ENCODE data around the gene IL17B.

IL17B gene

GRCh38 chr5:149414405-149415065 lies 35.4 kb upstream of the IL17B start:
- DNase-seq, result no peak

- DNase-seq, result no peak
Observed at GRCh38 chr5:149413477-149414210, 34.6 kb upstream of the IL17B start.

- no peak for DNase-seq
Observed at GRCh38 chr5:149412783-149413476, 33.8 kb upstream of the IL17B start.

- no peak for DNase-seq
Observed at GRCh38 chr5:149411738-149412519, 32.8 kb upstream of the IL17B start.

GRCh38 chr5:149410721-149411432 lies 31.8 kb upstream of the IL17B start:
- no peak for DNase-seq

- DNase-seq, result no peak
Observed at GRCh38 chr5:149410071-149410470, 31.0 kb upstream of the IL17B start.

GRCh38 chr5:149409268-149409948 lies 30.3 kb upstream of the IL17B start:
- no peak for DNase-seq

GRCh38 chr5:149408252-149409099 lies 29.4 kb upstream of the IL17B start:
- no peak for DNase-seq

GRCh38 chr5:149407323-149408251 lies 28.5 kb upstream of the IL17B start:
- DNase-seq, result no peak

- no peak for DNase-seq
Observed at GRCh38 chr5:149406979-149407306, 27.9 kb upstream of the IL17B start.

GRCh38 chr5:149406203-149406978 lies 27.3 kb upstream of the IL17B start:
- DNase-seq, result no peak

GRCh38 chr5:149405550-149406202 lies 26.6 kb upstream of the IL17B start:
- no peak for DNase-seq

- DNase-seq, result no peak
Observed at GRCh38 chr5:149404746-149405549, 25.9 kb upstream of the IL17B start.

- no peak for DNase-seq
Observed at GRCh38 chr5:149403923-149404745, 25.0 kb upstream of the IL17B start.

- DNase-seq, result no peak
Observed at GRCh38 chr5:149402291-149402690, 23.2 kb upstream of the IL17B start.

- DNase-seq, result no peak
Observed at GRCh38 chr5:149401051-149401450, 22.0 kb upstream of the IL17B start.

- no peak for DNase-seq
Observed at GRCh38 chr5:149400304-149400703, 21.2 kb upstream of the IL17B start.
